ENCODE results near the gene HOXA3.

HOXA3 gene

GRCh38 chr7:27165089-27165995 lies 13.0 kb upstream of the HOXA3 start, which contains the start of gene HOXA9:
Gene HOXA9 (minus strand): TSS chr7:27165537. CDS start chr7:27165457, 80 bp downstream.
- DNase-seq, result no peak

GRCh38 chr7:27164367-27165088 lies 12.1 kb upstream of the HOXA3 start:
- no peak for DNase-seq

GRCh38 chr7:27164045-27164366 lies 11.6 kb upstream of the HOXA3 start:
- DNase-seq, result no peak

- DNase-seq, result no peak
Measured at GRCh38 chr7:27163288-27164044, 11.1 kb upstream of the HOXA3 start.

GRCh38 chr7:27162561-27163287 lies 10.3 kb upstream of the HOXA3 start:
- DNase-seq, result no peak

- DNase-seq, result no peak
Measured at GRCh38 chr7:27161721-27162560, 9.6 kb upstream of the HOXA3 start.

GRCh38 chr7:27161214-27161720 lies 8.9 kb upstream of the HOXA3 start:
- DNase-seq, result no peak

GRCh38 chr7:27160546-27161213 lies 8.3 kb upstream of the HOXA3 start:
- peak; percentile 59 for DNase-seq

GRCh38 chr7:27160145-27160545 lies 7.8 kb upstream of the HOXA3 start:
- no peak for DNase-seq

GRCh38 chr7:27159266-27160144 lies 7.1 kb upstream of the HOXA3 start:
- no peak for DNase-seq

GRCh38 chr7:27158436-27159265 lies 6.3 kb upstream of the HOXA3 start:
- DNase-seq, result no peak

- no peak for DNase-seq
Measured at GRCh38 chr7:27157702-27158431, 5.5 kb upstream of the HOXA3 start.

- DNase-seq, result no peak
Measured at GRCh38 chr7:27156916-27157701, 4.7 kb upstream of the HOXA3 start.

- no peak for DNase-seq
Measured at GRCh38 chr7:27156508-27156898, 4.1 kb upstream of the HOXA3 start, which contains the start of gene HOXA7. Gene HOXA7 (minus strand): TSS chr7:27156675. CDS start chr7:27156545, 130 bp downstream.

- no peak for DNase-seq
Measured at GRCh38 chr7:27155816-27156507, 3.6 kb upstream of the HOXA3 start.

Measured in SHP77 treated with DMSO at 0.1 percent for 48 hours (cell line).